Stimulated activated CD8-positive, alpha-beta memory T cell treated with anti-CD3 and anti-CD28 coated beads, Interleukin-12 subunit alpha, Interleukin-12 subunit beta, amount 100 ng/mL, for 1 hour (primary cell): ENCODE data around the gene NEGR1.
"Not testable (repeated sequence)": the region's sequence is repeated elsewhere in the genome, so short reads cannot be mapped to it uniquely, and the experiment has no call there.

Experiments
- DNase-seq: peaks from one replicate; pipeline ENCODE4 v3.0.0-alpha.2; 2020; ENCODE audit warnings: low read depth

NEGR1 gene

DNA sequence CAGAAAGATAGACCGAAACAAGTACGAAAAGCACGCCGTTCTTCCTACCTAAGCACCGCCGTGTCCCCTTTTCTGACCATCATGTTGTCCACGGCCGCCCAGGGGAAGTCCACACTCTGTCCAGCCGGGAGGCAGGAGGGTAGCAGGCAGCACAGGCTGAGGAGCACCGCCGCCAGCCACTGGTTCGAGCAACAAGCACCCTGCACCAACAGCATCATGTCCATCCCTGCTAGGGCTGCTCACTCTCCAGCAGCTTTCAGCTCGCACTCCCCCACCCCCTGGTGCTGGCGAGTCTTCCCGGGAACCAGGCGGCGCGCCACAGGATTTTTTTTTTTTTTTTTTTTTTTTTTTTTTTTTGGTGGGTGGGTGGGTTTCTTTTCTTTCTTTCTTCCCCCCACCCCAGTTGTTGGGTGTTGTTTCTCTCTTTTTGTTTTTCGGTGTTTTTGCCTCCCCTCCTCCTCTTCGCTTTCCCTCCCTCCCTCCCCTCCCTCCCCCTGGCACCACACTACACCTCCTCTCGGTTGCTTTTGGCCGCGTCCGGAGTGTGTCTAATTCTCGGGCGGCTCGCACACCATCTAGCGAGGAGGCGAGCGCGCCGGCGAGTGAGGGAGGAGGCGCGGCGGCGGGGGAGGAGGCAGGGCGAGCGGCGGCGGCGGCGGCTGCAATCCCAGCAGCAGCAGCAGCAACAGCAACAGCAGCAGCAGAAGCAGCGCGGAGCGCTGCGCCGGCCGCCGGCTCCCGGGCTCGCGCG lies at the start of gene NEGR1:
Gene NEGR1, minus strand, starts transcription at position 269 of the 751 bp plus-strand sequence.
- DNase-seq = no peak

DNA sequence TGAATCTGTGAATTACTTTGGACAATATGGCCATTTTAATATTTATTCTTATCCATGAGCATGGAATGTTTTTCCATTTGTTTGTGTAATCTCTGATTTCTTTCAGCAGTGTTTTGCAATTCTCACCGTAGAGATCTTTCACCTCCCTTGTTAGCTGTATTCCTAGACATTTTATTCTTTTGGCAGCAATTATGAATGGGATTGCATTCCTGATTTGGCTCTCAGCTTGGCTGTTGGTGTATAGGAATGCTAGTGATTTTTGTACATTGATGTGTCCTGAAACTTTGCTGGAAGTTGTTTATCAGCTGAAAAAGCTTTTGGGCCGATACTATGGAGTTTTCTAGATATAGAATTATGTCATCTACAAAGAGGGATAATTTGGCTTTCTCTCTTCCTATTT lies 44.2 kb upstream of the NEGR1 start:
- DNase-seq = no peak

DNA sequence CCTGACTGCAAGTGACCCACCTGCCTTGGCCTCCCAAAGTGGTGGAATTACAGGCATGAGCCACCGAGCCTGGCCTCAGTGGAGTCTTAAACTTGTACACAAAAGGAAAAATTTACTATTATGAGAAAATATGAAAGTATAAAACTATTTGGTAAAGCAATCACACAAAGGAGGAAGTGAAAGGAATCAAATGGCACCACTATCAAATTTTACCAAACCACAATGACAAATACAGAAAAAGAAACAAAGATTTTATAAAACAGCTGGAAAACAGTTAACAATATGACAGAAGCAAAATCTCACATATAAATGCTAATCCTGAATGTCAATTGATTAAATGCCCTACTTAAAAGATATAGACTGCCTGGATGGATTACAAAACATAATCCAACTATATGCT lies 42.1 kb upstream of the NEGR1 start:
- DNase-seq = no peak

DNA sequence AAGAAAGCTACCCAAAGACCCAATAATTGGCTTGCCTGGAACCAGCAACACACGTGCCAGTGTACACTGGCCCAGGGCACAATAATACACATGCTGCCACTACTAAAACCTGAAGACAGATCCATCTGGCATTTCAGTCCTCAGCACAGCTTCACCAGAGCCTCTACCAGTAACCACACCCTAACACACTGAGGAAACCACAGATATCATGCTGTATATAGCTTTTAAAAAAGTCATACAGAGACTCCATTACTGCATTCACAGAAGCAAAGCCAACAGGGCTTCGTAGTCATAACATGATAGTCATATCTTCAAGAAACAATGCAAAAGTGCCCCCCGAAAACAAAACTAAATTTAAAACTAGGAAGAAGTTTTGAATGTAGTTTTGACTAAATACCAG lies 40.6 kb upstream of the NEGR1 start:
- no peak for DNase-seq

DNA sequence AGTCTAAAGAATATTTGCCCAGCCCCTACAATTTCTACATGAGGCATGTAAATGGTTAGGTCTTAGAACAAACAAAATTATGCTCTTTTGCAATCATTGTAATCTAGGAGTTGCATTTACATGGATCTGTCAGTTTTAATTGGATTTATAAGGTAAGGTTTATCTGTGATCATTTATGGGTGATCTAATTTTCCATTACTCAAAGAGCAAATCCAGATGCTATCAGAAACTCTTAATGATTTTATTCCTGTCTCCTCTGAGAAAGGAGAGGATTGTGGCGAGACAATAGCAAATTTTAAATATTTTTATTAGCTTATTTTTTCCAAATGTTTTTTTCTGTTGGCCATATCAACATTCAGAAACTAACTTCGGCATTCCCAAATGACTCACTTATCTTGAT lies 14.2 kb upstream of the NEGR1 start:
- no peak for DNase-seq

DNA sequence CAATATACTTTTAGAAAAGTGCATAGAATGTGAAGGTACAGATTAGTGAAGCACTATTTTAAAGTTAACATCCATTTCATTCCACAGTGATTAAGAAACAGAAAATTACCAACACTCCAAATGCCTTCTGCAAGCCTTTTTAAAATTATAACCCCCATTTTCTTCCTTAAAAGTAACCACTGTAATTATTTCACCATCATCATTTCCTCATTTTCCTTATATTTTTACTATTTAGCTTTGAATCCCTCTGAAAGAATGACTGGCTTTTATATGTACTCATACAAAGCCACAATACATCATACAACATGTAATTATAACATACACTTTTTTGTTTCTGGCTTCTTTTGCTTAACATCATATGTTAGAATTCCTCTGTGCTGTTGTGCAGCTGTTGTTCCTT lies 6.5 kb upstream of the NEGR1 start:
- no peak for DNase-seq

DNA sequence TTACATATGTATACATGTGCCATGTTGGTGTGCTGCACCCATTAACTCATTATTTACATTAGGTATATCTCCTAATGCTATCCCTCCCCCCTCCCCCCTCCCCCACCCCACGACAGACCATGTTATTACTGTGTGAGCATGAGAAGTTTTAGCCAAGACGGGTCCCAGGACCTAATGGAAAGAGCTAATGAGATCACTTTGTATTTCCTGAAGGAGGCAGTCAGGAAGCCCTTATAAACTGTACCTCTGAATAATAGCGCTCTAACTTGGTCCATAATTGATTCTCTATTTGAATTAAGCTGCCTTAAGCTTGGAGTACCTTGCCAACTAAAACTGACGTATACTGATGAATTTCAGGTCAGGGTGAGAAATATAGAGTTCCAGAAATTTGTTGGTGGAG lies 4.1 kb upstream of the NEGR1 start:
- no peak for DNase-seq

DNA sequence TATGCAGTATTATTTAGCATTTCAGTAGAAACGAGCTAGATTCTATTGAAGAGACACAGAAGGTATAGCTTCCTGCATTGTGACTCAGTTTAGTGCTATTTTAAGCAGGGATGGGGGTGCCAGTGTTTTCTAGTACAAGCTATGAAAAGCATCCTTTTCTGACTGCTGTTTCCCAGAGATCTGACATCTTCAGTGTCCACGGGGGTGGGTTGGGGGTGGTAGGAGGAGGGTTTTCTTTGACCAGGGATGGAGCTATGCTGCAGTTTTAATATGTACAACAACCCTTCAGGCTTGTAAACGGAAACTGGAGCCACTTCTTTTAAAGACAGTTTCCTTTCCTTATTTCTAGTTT lies 2.7 kb upstream of the NEGR1 start:
- DNase-seq = no peak

DNA sequence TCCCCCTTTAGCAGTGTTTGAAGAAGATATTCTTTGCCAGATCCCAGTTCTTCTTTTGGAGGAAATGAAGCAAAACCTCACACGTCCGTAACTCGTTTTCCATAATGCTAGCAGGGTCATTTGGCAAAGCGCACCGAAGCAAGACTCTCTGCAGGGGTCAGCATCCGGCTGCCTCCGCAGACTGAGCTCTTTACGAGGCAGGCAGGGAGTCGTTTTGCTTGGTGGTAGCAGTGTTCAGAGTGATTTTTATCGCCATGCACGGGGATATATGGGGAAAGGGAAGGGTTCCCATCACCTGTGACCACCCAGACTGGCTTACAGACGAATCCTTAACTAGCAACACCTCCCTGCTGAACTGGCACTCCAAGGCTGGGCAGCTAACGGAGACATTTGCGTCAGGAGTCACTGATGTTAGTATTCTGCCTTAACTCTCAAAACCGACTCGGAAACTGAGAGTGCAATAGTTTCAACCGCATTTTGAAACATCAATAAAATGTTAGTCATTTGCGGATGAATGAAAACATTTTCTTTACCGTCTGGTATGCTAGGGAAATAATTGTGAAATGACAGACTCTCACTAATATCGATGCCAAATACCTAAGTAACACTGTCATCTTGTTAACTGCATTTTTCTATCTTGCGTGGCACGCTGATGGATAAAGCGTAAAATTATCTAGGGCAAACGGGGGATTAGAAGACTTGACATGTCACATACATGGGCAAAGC lies 2.2 kb upstream of the NEGR1 start:
- no peak for DNase-seq

DNA sequence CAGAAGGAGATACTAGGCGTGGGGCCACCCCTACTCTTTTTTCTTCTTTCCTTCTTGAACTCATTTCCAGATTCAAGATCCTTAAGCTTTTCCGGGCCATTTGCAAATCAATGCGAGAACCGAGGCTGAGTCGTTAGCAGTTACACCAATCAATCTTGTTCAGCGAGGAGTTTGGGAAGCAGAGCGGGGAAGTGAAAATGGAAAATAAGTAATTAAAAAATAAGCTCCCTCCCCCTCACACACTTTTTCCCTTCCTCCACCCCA lies 1.7 kb upstream of the NEGR1 start:
- DNase-seq = no peak

DNA sequence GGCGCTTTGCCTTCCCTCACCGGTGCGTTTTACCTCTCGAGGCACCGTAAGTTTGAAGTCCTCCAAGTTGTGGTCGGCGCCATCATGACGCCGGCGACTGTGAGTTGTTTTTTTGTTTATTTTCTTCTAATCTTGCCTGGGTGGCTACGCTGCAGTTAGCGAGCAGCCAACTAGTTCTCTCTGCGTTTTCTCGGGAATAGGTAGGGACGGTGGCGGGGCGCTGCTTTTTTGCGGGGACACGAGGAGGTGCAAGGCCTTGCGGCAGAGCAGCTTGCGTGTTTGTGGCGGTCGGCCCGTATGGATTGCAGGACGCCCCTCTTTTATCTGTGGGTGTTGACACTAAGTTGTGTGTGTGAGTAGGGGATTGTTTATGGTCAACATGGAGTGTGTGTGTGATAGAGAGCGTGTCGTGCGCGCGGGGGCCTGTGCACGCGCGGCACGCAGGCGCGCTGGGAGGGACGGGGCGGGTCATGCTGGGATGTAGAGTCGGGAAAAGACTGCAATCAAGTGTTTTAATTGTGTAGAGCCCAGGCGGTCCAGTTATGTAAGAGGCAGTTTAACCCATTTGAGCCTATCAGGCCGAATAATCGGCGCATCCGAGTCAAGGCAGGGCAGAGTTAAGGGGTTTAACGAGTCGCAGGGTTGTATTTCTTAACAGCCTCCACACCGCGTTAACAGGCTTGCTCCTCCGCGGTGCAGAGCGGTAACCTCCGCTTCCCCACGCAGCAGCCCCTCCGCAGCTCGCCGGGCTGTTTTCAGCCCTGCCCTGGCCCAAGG lies 1.2 kb upstream of the NEGR1 start:
- DNase-seq = no peak

DNA sequence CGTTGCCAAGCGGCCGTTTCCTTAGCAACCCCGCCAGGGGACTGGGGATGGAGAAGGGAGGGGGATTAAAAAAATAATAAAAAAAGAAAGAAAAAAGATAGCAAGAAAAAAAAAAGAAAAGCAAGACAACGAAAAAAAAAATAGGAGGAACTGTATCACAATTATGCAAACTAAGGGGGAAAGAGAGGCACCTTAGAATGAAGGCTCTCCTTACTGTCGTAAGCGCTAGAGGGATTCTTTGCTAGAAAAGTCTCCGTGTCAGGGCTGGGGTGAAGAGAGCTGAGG lies 625 bp upstream of the NEGR1 start:
- DNase-seq = no peak

DNA sequence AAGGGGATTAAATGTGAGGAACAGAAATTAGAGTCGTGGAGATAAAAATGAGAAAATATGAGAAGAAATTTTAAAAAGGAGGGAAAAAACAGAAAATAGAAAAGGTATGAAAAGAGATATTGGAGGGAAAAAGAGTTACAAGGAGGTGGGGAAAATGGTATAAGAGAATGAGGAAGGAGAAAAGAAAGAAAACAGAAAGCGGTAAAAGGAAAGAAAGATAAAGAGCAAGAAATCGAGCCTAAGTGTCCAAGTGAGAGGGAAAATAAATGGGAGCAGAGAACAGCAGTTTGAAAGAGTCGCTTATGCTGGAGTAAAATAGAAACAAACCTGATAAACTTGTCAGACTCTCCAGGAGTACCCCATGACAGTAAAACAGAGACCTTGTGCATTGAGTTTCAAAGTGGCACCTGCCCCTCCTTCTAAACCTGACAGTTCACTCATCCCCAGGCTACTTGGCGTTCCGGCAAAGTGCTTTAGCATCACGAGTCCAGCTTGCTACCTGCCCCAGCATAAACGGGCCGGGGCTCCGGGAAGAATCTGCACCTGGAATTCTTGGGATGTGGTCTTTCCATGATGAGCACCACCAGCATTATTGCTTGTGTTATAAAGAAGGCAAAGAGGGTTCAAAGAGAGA lies 585 bp downstream of the NEGR1 start:
- DNase-seq = no peak

DNA sequence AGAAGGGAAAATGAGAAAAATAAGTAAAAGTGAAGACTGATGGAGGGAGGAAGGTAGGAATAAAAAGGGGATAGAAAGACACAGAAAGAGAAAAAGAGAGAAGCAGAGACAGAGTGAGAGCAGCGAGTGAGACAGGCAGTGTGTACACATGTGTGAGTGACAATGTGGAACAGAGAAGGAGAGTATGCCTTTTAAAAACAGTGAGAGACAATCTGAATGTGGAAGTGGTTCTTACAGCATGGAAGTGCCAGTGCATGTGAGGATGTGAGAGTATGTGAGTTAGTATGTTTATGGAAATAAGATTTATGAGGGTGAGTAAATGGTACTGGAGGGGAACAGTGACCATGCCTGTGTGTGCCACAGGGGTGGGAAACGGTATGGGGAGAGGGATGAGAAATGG lies 1.2 kb downstream of the NEGR1 start:
- DNase-seq = no peak

DNA sequence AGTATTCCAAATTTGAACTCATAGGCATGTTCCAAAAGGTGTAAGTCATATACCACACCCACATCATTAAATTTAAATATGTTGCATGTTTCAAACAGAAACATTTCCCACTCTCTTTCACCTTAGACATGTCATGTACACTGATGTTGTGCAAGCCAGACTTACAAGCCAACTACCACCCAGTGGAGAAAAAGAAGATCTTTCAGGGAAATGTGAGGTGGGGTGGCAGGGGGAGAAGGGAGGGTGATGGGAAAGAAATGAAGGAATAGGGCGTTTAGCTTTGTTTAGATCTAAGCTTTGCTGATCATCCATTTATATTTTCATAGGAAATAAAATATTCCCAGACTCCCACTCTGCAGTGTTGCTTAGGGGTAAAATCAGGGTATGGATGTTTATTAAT lies 1.6 kb downstream of the NEGR1 start:
- no peak for DNase-seq

DNA sequence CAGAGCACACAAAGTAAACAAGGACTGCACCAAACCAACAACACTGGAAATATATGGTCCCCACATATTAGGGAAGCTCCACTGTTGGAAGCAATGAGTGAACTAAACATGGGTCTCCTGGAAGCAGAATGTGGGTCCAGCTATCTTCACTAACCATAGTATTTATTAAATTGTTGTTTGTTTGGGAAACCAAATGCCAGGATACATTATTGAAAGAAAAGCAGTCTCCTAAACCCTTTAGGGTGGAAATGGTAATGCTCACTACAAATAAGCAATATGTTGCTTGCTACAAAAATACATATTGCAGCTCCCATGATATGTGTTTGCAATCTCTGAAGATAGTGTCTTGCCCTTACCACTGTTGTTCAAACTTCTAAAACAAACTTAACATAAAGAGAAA lies 2.2 kb downstream of the NEGR1 start:
- no peak for DNase-seq

DNA sequence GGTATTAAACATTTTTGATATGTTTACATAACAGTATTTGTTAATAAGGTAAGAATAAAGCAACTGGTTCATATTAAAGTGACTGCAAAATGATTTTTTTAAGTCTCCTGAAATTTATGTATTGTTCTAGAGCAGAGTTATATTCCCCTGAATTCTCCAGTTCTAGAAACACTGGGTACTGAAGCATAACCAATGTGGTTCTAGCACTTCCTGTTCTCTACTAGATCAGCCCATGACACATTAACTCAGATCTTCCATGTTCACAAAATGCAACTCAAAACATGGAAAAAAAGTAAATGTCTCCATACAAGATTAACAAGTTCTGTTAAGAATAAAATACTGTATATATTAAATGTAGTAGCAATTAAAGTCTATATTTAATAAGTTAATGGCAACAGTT lies 3.9 kb downstream of the NEGR1 start:
- no peak for DNase-seq

DNA sequence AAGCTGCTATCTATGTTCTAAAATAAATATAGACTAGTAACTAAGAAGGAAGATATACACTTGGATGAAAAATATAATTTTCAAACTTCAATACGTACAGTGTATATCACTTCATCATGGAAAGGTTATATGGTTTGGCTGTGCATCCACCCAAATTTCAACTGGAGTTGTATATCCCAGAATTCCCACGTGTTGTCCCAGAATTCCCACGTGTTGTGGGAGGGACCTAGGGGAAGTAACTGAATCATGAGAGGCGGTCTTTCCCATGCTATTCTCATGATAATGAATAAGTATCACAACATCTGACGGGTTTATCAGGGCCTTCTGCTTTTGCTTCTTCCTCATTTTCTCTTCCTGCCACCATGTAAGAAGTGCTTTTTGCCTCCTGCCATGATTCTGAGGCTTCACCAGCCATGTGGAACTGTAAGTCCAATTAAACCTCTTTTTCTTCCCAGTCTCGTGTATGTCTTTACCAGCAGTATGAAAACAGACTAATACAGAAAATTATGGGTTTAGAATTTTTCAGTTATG lies 10.7 kb downstream of the NEGR1 start:
- no peak for DNase-seq

DNA sequence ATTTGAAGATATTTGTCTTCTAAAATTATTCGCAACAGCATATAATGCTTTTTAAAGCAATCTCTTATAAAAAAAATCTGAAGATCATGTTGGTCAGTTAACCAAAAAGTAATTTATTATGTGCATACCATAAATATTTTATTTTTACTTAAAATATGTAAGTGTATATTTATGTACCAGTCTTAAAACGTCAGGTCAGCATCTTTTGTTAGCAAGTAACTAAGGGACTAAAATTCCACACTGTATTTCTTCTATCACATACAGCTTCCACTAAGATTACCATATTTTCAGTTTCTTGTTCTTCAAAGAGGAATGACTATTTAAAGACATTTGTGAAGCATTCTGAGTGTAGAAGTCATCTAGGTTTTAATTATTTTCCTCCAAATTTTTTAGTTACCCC lies 19.6 kb downstream of the NEGR1 start:
- DNase-seq = no peak

DNA sequence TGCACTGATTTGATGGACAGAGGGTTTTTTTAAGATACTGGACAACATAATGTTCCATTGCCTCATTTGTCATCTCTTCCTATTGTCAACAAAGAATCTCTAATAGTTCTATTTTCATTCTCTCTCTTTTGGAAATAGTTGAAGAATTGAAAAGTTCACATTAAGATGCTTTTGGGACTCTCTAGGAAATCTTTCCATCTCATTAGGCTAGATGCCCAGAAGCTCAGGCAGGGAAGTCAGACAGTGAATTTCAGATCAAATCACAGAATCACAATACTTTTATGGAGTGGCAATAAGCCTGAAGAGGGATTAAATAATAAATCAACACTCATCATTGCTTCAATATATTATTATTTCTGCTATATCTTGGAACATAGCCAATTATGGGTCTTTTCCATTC lies 29.2 kb downstream of the NEGR1 start:
- no peak for DNase-seq

DNA sequence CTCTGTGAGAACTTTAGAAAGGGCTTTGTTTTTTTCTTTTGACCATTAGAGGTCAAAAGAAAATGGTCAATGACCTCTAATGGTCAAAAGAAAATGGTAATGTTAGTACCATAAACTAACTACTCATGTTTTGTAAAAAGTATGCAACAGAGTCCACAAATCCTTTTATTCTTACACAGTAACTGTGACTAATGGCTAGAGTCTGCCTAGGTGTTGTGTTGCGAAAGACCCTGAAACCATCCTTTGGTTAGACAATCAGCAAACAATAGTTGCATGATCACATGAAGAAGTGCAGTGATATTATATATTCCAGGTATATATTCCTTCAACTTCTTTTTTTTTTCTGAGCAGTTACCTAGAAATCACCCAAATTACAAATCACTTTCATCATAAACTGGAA lies 40.9 kb downstream of the NEGR1 start:
- DNase-seq = no peak

DNA sequence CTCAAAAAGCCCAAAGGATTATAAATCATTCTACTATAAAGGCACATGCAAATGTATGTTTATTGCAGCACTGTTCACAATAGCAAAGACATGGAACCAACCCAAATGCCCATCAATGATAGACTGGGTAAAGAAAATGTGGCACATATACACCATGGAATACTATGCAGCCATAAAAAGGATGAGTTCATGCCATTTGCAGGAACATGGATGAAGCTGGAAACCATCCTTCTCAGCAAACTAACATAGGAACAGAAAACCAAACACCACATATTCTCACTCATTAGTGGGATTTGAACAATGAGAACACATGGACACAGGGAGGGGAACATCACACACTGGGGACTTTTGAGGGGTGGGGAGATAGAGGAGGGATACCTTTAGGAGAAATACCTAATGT lies 46.4 kb downstream of the NEGR1 start:
- DNase-seq = not testable (repeated sequence)

DNA sequence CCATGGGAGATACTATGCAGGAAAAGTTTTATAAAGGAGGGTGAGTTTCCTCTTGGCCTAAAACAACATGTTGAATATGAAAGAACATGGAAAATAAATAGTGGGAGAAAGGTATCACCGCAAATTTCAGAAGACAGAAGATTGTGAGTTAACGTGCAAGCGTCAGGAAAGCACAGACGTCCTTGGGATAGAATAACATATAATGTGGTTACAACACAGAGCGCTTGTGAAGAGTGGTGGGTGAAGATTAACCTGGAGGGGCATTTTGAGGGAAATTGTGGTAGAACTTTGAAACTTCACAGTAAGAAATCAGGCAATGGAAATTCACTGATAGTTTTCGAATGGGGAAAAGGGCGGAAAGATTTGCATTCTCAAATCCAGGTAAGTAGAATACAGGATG lies 47.3 kb downstream of the NEGR1 start:
- no peak for DNase-seq
